ENCODE results near the gene NT5DC2. TPM values are rescaled to one million over a fixed set of nuclear protein-coding genes. Genes with fewer than 3 reads are reported as not detected.

The NT5DC2 gene
- total RNA-seq, 4 donors from 2014 or later: 21.7 to 69.5 (median 34.7) TPM

- Histone ChIP-seq H3K27ac (no peak overlapping the region), H3K9me3 (no peaks in the 10 kb centered on the region), H3K27me3 (no peaks in the 10 kb centered on the region), H3K4me1 (peaks cover 0 to 10% (median 0%) of the 10 kb centered on the region in 3 donors), H3K4me3 (no peak overlapping the region), H3K36me3 (peaks cover 0 to 44% of the 10 kb centered on the region in 2 donors)
- ATAC-seq: no peak
- whole genome bisulfite sequencing, 2 donors (ENCODE audit: low coverage in 1 of 2): 100% methylated on average over 1 to 2 of the region's 2 CpGs
- TF ChIP-seq POLR2A (IDR thresholded peaks at IDR 0.05) (no peak), CTCF (IDR thresholded peaks at IDR 0.05) (no peak), EP300 (IDR thresholded peaks at IDR 0.05) (no peak)
Measured at GRCh38 chr3:52568069-52568468, 34.4 kb upstream of the NT5DC2 start.

GRCh38 chr3:52563984-52564383 lies 30.3 kb upstream of the NT5DC2 start:
- TF ChIP-seq CTCF (IDR thresholded peaks at IDR 0.05): no peak
- no peak for TF ChIP-seq POLR2A (IDR thresholded peaks at IDR 0.05)
- no peak for TF ChIP-seq EP300 (IDR thresholded peaks at IDR 0.05)
- TF ChIP-seq POLR2AphosphoS5 (IDR thresholded peaks at IDR 0.05): no peak
- no peaks in the 10 kb centered on the region for H3K9me3 ChIP-seq
- no peaks in the 10 kb centered on the region for H3K27me3 ChIP-seq
- no peak overlapping the region for H3K4me3 ChIP-seq
- peaks cover 0 to 83% of the 10 kb centered on the region in 2 donors for H3K36me3 ChIP-seq
- H3K27ac ChIP-seq: no peak overlapping the region
- WGBS, 2 donors (ENCODE audit: low coverage in 1 of 2): 93 to 100% methylated on average over 2 of the region's 2 CpGs
- no peak for ATAC-seq
- peaks cover 0 to 3% (median 0%) of the 10 kb centered on the region in 3 donors for H3K4me1 ChIP-seq

DNA sequence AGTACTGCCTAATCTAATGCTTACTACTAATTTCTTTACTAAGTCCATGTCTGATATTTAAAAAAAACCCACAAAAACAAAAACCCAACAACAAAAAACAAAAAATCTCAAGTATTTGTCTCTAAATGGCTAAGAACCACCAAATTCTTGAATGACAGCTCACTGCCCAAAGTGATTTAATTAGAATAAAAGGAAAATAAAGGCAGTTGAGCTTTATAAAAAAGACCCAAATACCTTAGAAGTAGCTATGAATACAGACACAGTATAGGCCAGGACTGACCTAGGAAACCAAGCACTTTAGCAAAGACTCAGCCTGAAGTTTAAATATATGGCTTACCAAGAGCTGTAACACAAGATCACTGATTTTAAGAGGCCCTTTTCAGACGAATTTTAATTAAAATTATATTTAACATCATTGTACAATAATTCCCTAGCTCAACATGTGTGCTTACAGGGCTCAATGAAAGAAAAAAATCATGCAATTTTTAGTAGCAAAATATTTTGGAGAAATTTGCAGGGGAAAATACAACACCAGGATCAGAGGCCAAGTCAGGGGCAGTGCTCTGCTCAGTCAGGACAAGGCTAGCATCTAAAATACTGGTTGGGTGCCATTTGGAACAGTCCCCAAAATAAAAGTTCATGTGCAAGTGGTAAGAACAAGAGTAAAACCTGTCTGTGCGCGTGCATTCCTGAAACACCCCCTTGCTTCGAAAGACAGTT lies 27.5 kb upstream of the NT5DC2 start:
- WGBS, 2 donors (ENCODE audit: low coverage in 1 of 2): 74 to 78% methylated on average over 4 of the region's 4 CpGs
- no peak for ATAC-seq
- Histone ChIP-seq H3K9me3 (no peaks in the 10 kb centered on the region), H3K4me1 (peaks cover 0 to 31% (median 0%) of the 10 kb centered on the region in 3 donors), H3K4me3 (no peak overlapping the region), H3K27ac (no peak overlapping the region), H3K27me3 (no peaks in the 10 kb centered on the region), H3K36me3 (peaks cover 0 to 86% of the 10 kb centered on the region in 2 donors)
- TF ChIP-seq EP300 (IDR thresholded peaks at IDR 0.05): no peak
- TF ChIP-seq POLR2A (IDR thresholded peaks at IDR 0.05): no peak
- no peak for TF ChIP-seq CTCF (IDR thresholded peaks at IDR 0.05)
- no peak for TF ChIP-seq POLR2AphosphoS5 (IDR thresholded peaks at IDR 0.05)

- Histone ChIP-seq H3K27ac (peak overlapping the region in 1 of 4 donors; percentile 35), H3K36me3 (peaks cover 0 to 72% of the 10 kb centered on the region in 2 donors), H3K9me3 (no peaks in the 10 kb centered on the region), H3K27me3 (no peaks in the 10 kb centered on the region), H3K4me1 (peaks cover 0 to 40% (median 0%) of the 10 kb centered on the region in 3 donors), H3K4me3 (no peak overlapping the region)
- no peak for TF ChIP-seq POLR2AphosphoS5 (IDR thresholded peaks at IDR 0.05)
- no peak for TF ChIP-seq CTCF (IDR thresholded peaks at IDR 0.05)
- no peak for TF ChIP-seq EP300 (IDR thresholded peaks at IDR 0.05)
- TF ChIP-seq POLR2A (IDR thresholded peaks at IDR 0.05): no peak
- ATAC-seq: no peak
- WGBS, 2 donors (ENCODE audit: low coverage in 1 of 2): 53 to 74% methylated on average over 4 to 5 of the region's 5 CpGs
Measured at GRCh38 chr3:52558436-52558835, 24.8 kb upstream of the NT5DC2 start.
